NCI-H1092 treated with DMSO at 0.1 percent for 48 hours (cell line): ENCODE data around the gene CREB5.

ENCODE experiments used
- DNase-seq: peaks from one replicate; lab custom pipeline; 2025; lab: John Stamatoyannopoulos, UW

The CREB5 gene

DNA sequence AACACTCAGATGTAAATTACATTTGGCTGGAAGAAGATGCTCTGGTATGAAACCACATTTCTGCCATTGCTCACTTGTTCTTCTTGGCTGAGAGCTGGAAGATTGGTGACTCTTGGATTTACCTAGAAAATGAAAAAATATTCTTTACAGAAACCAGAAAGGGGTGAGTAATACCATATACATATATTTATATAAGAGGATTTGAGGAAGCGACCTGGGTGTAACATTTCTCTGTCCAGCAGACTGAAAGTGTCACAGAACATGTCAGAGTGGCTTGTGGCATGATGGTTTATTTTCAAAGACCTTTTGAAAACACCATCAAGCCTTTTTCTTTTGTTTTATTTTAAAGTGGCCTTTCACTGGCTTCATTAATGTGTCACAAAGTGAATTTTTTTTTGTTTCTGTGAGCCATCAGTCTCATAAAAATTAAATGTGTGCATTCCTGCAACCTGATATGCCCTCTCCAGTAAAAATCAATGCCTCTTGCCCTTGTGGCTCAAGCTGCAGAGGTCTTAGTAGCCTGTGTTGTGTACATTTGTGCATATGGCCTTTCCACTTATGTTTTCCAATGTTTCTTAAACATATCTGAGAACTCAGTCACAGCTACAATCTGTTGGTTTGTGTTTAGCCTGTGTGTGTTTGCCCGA, 23.5 kb downstream of the CREB5 start:
- DNase-seq: peak; percentile 92

- peak; percentile 17 for DNase-seq
Observed at GRCh38 chr7:28440055-28440601, 27.8 kb downstream of the CREB5 start.

- no peak for DNase-seq
Observed at GRCh38 chr7:28442540-28443420, 30.5 kb downstream of the CREB5 start.

DNA sequence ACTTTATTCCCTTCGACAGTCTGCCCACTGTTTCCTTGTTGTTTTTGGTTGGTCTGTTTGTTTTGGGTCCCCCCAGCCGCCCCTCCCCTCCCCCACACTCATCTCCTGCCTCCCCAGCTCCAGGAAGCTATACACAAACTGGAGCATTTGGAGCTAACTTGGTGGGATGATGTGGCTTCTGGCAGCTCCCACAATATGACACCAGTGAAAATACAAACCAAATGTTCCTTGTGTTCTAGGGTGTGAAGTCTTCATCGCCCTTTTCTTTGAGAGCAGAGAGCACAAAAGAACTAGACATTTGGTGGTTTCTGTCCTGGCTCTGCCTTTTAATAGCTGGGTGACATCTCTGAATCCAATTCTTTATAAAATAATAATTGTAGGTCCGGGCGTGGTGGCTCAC, 33.8 kb downstream of the CREB5 start:
- no peak for DNase-seq

DNA sequence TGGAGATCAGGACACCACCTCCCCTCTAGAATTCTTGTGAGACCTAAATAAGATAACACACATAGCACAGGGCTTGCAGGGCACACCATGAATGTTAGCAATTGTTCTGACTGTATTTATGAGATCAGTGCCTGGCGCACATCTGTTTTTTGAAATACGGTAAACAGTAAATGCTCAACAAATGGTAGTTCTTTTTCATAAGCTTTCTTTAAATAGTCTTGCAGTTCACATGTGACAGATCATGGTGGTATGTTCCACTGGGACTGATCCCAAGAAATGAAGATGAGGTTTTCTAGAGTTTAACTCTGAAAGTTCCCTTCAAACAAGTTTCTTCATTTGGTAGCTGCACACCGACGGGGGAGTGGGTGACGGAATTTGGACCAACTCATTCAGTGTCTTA, 34.8 kb downstream of the CREB5 start:
- DNase-seq: no peak

DNA sequence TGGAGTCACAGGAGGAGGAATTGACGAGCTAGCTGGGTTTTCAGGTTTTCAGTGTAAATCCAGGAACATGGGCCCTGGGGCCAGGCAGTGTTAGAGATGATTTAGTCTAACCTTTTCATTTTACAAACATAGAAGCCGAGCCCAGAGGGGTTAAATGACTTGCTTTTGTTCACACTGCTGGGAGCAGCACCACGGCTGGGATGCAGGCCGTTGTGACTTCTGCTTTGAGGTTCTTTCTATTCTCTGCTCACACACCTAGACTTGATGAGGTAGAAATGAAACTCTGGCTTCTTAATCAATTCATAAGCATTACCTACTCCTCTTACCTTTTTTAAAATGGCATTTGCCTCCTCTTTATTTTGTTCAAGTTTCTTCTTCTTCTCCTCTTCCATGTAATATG, 36.4 kb downstream of the CREB5 start:
- DNase-seq: no peak

- no peak for DNase-seq
Observed at GRCh38 chr7:28452681-28453080, 40.4 kb downstream of the CREB5 start.

GRCh38 chr7:28455486-28455885, 43.2 kb downstream of the CREB5 start:
- no peak for DNase-seq

DNA sequence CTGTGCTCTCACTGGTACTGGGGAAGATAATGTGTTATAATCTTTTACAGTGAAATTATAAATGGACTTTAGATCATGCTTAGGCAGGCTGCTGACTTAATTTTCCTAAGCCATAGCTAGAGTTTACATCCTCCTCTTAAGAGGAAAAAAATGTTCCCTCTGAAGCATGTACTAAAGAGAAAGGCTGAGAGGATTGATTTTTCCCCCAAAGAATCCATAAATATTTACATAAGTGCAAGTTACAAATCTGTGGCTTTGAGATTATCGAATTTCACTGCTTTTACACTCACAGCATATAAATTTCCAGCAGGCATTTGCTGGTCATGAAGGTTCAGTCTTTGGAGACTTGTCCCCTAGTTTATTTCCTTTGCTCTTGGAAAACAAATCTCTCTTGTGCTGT, 43.7 kb downstream of the CREB5 start:
- DNase-seq: no peak

- no peak for DNase-seq
Observed at GRCh38 chr7:28458732-28459131, 46.4 kb downstream of the CREB5 start.

DNA sequence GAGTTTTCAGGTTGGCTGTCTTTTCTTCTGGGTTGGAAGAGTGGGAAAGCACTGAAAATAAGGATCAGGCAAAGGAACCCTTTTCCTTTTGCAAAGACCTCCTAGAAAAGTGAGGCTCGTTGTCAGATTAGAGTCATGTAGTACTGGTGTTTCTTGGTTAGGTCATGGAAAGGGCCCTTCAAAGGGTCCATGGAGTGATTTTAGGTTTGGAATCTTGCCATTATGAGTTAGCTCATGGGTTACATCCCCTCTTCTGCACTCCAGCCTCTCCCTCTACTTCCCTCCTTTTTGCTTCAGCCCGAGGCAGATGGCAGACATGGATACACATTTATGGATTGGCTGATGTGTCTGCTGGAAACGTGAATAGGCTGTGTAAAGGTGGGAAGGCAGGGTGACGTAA, 47.0 kb downstream of the CREB5 start:
- DNase-seq: no peak

GRCh38 chr7:28465697-28466096, 53.4 kb downstream of the CREB5 start:
- DNase-seq: no peak

DNA sequence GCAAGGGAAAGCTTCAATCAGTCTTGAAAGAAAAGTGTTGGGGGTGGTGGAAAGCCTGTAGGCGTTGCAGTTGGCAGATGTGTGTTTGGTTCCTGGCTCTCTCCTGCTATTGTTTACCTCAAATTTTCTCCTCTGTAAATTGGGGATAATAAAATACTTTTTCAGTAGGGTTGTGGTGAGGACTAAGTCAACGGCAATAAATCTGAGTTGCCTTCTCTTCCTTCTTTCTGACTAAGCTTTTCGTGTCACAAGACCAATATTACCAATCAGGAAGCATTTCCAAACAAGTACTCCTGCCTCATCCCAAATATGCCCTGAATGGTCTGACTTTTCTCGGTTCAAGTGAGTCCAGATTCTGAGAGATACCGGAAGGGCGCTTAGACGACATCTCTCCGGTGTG, 54.0 kb downstream of the CREB5 start:
- DNase-seq: no peak

DNA sequence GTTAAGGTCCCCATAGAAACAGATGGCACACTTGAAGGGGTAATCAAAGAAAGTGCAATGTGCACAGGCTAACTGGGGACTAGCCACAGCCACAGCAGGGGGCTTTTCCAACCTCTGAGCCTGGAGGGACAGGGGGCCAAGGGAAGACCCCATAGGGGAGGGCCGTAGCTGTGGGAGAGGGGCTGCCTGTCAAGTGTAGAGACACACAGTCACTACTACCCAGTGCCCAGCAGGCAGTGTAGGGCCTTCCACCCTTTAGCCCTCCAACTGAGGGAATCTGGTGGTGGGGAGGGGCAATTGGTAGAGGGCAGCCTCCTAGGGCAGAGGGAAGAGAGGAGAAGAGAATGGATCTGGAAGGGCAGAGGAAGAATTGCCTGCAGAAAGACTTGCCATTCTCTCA, 54.6 kb downstream of the CREB5 start:
- no peak for DNase-seq

- DNase-seq: no peak
Observed at GRCh38 chr7:28469562-28469961, 57.2 kb downstream of the CREB5 start.

DNA sequence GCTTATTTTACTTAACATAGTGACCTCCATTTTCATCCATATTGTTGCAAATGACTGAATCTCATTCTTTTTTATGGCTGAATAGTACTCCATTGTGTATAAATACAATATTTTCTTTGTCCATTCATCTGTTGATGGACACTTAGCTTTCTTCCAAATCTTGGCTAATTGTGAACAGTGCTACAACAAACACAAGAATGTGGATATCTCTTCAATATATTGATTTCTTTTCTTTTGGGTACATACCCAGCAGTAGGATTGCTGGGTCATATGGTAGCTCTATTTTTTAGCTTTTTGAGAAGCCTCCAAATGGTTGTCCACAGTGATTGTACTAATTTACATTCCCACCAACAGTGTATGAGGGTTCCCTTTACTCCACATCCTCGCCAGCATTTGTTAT, 58.0 kb downstream of the CREB5 start:
- DNase-seq: no peak

- no peak for DNase-seq
Observed at GRCh38 chr7:28472332-28472731, 60.0 kb downstream of the CREB5 start.

- no peak for DNase-seq
Observed at GRCh38 chr7:28473571-28474281, 61.4 kb downstream of the CREB5 start.

GRCh38 chr7:28474282-28474638, 61.9 kb downstream of the CREB5 start:
- no peak for DNase-seq

GRCh38 chr7:28474640-28475039, 62.3 kb downstream of the CREB5 start:
- DNase-seq: no peak

GRCh38 chr7:28477041-28477442, 64.7 kb downstream of the CREB5 start:
- no peak for DNase-seq

- no peak for DNase-seq
Observed at GRCh38 chr7:28478656-28479055, 66.3 kb downstream of the CREB5 start.

DNA sequence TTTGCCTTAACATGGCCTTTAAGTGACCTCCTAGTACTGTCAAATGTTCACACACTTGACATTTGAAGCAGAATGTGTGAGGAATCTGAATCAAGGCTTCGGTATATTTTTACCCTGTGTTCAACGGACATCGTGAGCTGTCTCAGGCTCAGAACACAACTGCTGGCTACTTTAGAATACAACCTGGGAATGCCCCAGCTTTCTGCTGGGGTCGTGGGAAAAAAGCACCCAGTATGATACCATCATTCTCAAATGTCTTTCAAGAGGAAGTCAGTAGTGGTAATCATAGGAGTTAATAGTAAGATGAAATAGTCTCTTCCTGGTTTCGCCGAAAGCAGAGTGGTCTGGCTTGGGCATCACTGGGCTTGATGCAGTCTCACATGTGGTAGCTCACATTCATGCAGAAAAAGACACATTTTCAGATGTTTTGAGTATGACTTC, 67.2 kb downstream of the CREB5 start:
- DNase-seq: no peak
